ENCODE measurements around the gene AIF1.

GRCh38 chr6:31574106-31575061 is 40.6 kb upstream of the AIF1 start:
- TF ChIP-seq ZNF274 (IDR thresholded peaks at IDR 0.05; ENCODE audit: low read depth, low read length) (no peak), YY1 (IDR thresholded peaks at IDR 0.05; ENCODE audit: insufficient read depth, insufficient read length) (no peak)

Data from NT2/D1 (cell line).